Thyroid gland (tissue), 4 donors: ENCODE results near the gene HPS5.

Experiments
- POLR2A ChIP-seq, 2 donors: fragments of 450-650 bp; IDR thresholded peaks; one replicate each; pipeline ENCODE4 v1.6.1; 2017; ENCODE audit warnings: antibody characterized with exemption in 2 of 2, mild to moderate bottlenecking in 2 of 2, moderate library complexity in 1 of 2
- TF ChIP-seq, protein P1 (sequence below), 6 experiments: fragments of 200-600 bp in 3 of 6; fragments of 450-650 bp in 3 of 6; sonication (generic) in 3 of 6; IDR thresholded peaks; one replicate each; pipeline ENCODE4 v1.5.1; 2016 to 2019; ENCODE audit warnings: antibody characterized with exemption in 6 of 6, mild to moderate bottlenecking in 2 of 6, inconsistent platforms in 1 of 6, moderate library complexity in 1 of 6

DNA sequence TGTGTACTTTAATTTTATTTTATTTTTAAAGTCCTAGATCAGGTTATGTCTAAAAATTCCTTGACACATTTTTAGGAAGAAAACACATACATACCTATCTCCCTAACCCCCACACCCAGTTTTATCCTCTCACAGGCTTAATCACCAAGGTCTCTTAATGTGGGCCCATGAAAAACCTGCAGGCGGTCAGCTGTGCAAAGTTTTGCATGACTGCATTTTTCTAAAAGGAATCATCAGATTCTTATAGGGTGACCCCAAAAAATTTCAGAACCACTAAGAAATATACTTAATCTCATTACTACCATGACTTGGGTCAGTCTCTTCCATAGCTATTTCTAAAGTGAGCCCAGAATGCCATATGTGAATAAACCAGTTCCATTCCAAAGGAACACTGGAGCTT is 36.1 kb downstream of the HPS5 start:
- TF ChIP-seq, protein P1, sequence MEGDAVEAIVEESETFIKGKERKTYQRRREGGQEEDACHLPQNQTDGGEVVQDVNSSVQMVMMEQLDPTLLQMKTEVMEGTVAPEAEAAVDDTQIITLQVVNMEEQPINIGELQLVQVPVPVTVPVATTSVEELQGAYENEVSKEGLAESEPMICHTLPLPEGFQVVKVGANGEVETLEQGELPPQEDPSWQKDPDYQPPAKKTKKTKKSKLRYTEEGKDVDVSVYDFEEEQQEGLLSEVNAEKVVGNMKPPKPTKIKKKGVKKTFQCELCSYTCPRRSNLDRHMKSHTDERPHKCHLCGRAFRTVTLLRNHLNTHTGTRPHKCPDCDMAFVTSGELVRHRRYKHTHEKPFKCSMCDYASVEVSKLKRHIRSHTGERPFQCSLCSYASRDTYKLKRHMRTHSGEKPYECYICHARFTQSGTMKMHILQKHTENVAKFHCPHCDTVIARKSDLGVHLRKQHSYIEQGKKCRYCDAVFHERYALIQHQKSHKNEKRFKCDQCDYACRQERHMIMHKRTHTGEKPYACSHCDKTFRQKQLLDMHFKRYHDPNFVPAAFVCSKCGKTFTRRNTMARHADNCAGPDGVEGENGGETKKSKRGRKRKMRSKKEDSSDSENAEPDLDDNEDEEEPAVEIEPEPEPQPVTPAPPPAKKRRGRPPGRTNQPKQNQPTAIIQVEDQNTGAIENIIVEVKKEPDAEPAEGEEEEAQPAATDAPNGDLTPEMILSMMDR (IDR thresholded peaks at IDR 0.05): no peak
- no peak for TF ChIP-seq POLR2A (IDR thresholded peaks at IDR 0.05)
